A549 treated with CpdA at 1 μM for 4 hours (cell line): Measurements from ENCODE around the gene PSMF1. TPM values are rescaled to one million over a fixed set of nuclear protein-coding genes. Genes with fewer than 3 reads are reported as not detected.

Experiments
- total RNA-seq: library from RNA; stranded (reverse); fragments of 200-300 nt; extraction: Qiagen RNA extraction; gene quantifications from 5 replicates; pipeline ENCODE4 v1.2.3, GENCODE V29; 2022; ENCODE audit warnings: low read depth

Gene PSMF1, protein sequence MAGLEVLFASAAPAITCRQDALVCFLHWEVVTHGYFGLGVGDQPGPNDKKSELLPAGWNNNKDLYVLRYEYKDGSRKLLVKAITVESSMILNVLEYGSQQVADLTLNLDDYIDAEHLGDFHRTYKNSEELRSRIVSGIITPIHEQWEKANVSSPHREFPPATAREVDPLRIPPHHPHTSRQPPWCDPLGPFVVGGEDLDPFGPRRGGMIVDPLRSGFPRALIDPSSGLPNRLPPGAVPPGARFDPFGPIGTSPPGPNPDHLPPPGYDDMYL
- 167 to 230 TPM (median 213 TPM) in 5 replicates for total RNA-seq

GRCh38 chr20:1118336-1119127 lies at the start of gene PSMF1:
TSS of gene PSMF1 (plus strand) at chr20:1118602. CDS start at chr20:1118774, 172 bp downstream.

DNA sequence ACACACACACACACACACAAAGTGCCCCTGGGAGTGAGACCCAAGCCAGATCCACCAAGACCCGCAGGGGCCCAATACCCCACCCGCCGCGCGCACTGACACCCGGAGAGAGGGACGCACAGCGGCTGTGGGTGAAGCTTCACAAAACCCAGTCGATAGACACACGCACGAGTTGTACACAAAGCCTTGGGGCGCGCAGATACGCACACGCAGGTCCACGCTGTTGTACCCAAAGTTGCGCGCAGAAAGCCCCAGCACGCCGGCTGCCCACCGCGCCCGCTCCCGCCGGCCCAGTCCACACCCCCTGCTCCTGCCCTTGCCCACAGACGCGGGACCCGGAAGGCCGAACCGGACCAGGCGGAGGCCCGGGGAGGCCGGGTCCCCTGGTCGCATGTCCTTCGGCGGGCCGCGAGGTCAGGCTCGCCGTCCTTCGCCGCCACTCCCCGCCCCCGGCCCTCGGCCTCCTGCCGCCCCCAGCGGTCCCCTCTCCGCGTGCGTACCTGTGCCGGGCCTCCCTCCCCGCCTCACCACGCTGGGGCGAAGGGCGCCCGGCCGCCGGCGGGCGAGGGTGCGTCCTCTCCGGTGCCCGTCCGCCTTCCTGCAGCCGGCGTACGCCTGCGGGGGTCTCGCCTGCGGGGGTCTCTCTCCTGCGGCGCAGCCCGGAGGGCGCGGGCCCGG lies 66.4 kb downstream of the PSMF1 start, which contains the start of gene TMEM74B:
Gene TMEM74B, minus strand, starts transcription at position 344 of the 678 bp plus-strand sequence. CDS start 1,180 bp downstream, outside the sequence.

DNA sequence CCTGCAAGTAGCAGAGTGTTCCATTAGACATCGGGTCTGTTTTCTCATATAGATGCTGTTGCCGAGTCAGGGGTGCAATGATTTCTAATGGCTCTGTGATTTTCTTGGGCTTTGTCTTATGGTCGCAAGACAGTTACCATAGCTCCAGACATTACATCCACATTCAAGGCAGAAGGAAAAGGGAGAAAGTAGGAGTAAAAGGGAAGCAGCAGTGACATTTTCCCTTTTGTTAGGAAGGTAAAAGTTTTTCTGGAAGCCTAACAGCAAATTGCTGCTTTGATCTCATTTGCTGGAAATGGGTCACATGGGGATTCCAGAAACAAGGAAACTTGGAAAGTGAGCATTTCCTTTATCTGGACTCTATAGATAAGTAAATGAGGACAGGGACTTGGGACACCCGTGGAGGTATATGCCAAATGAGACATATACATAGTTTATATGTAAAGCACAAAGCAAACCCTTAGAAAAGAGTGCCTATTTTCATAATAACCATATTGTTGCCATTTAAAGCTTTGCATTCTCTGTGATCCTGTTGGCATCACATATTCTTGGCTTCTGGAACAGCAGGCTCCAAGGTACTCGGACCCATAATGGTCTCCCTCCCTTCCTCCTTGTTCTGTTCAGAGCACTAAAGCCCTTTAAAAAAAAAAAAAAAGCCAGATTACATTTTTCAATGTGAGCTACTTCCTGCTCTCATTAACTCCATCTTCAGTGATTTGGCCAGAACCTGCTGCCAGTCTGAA lies 84.5 kb downstream of the PSMF1 start, which contains the start of gene C20orf202:
Gene C20orf202, plus strand, starts transcription at position 693 of the 743 bp plus-strand sequence. CDS start 132 bp downstream, outside the sequence.

Other genes starting within 250 kb of the PSMF1 start
- 0.03 TPM in 1 of 5 replicates, not detected in the others for gene ANGPT4, start 202.3 kb upstream of the PSMF1 start, total RNA-seq
- not detected in 5 replicates for gene RSPO4, start 116.3 kb upstream of the PSMF1 start, total RNA-seq
- 2.6 to 4.4 TPM (median 4.1 TPM) in 5 replicates for gene TMEM74B, start 66.4 kb downstream of the PSMF1 start, total RNA-seq
- gene C20orf202, start 84.9 kb downstream of the PSMF1 start, total RNA-seq: 0.03 TPM in 1 of 5 replicates, not detected in the others
- not detected in 5 replicates for gene RAD21L1, start 107.4 kb downstream of the PSMF1 start, total RNA-seq
- 4.0 to 5.6 TPM (median 4.5 TPM) in 5 replicates for gene SNPH, start 147.7 kb downstream of the PSMF1 start, total RNA-seq
- 0.71 to 1.1 TPM (median 0.99 TPM) in 5 replicates for gene SDCBP2, start 210.5 kb downstream of the PSMF1 start, total RNA-seq